SU-DHL-6 (cell line): ENCODE data around the gene AOX1.

Experiments
- CTCF ChIP-seq: fragments of 200-600 bp; sonication (generic); IDR thresholded peaks from one replicate; pipeline ENCODE4 v1.5.1; 2017; ENCODE audit warnings: antibody characterized with exemption, mild to moderate bottlenecking, low read length, moderate library complexity; ENCODE audit not compliant: insufficient read depth, poor library complexity, severe bottlenecking
- EZH2phosphoT487 ChIP-seq: fragments of 200-600 bp; sonication (generic), shearing (Covaris generic); conservative IDR thresholded peaks from 2 replicates; pipeline ENCODE4 v1.6.1; 2018; ENCODE audit warnings: mild to moderate bottlenecking, antibody characterized with exemption, low read length, moderate library complexity, mixed read lengths

- TF ChIP-seq CTCF (no peak), EZH2phosphoT487 (no peak)
Observed at GRCh38 chr2:200608341-200609027, 22.7 kb downstream of the AOX1 start.
